ENCODE data around the gene PIANP. TPM values are rescaled to one million over a fixed set of nuclear protein-coding genes. Genes with fewer than 3 reads are reported as not detected.

PIANP gene
- total RNA-seq, 4 donors from 2014 or later: 0.42 to 1.8 (median 0.60) TPM

GRCh38 chr12:6730169-6730568, 29.6 kb upstream of the PIANP start:
- H3K36me3 ChIP-seq: peaks cover 37 to 91% (median 60%) of the 10 kb centered on the region in 4 donors
- intact Hi-C loops (cut with DNase I): no loop called here

GRCh38 chr12:6729186-6729585, 28.6 kb upstream of the PIANP start:
- Histone ChIP-seq H3K36me3 (peaks cover 37 to 83% (median 57%) of the 10 kb centered on the region in 4 donors), H3K4me3 (no peak overlapping the region), H3K27me3 (no peaks in the 10 kb centered on the region), H3K27ac (replicated peaks in 1 of 4) (no peak overlapping the region), H3K4me1 (peaks cover 7 to 21% (median 14%) of the 10 kb centered on the region in 4 donors), H3K9me3 (no peaks in the 10 kb centered on the region)
- WGBS: 91% methylated on average over 17 of the region's 18 CpGs
- intact Hi-C loops (cut with DNase I): no loop called here
- TF ChIP-seq EP300 (IDR thresholded peaks at IDR 0.05) (no peak), POLR2A (IDR thresholded peaks at IDR 0.05; ENCODE audit: low read depth) (no peak), CTCF (IDR thresholded peaks at IDR 0.05) (no peak), POLR2AphosphoS5 (IDR thresholded peaks at IDR 0.05) (no peak)
- DNase-seq (ENCODE audit: extremely low spot score): no peak

More at GRCh38 chr12:6730169-6730568, 29.6 kb upstream of the PIANP start:
- DNase-seq (ENCODE audit: extremely low spot score): no peak
- H3K4me3 ChIP-seq: no peak overlapping the region
- H3K9me3 ChIP-seq: no peaks in the 10 kb centered on the region
- peaks cover 0 to 12% (median 4%) of the 10 kb centered on the region in 4 donors for H3K4me1 ChIP-seq
- WGBS: 91% methylated on average over 8 of the region's 8 CpGs
- no peaks in the 10 kb centered on the region for H3K27me3 ChIP-seq
- no peak overlapping the region for H3K27ac ChIP-seq (replicated peaks in 1 of 4)
- TF ChIP-seq POLR2A (IDR thresholded peaks at IDR 0.05; ENCODE audit: low read depth): no peak
- TF ChIP-seq CTCF (IDR thresholded peaks at IDR 0.05): no peak
- no peak for TF ChIP-seq POLR2AphosphoS5 (IDR thresholded peaks at IDR 0.05)
- TF ChIP-seq EP300 (IDR thresholded peaks at IDR 0.05): no peak

GRCh38 chr12:6725350-6725749, 24.7 kb upstream of the PIANP start:
- Histone ChIP-seq H3K4me3 (no peak overlapping the region), H3K9me3 (no peaks in the 10 kb centered on the region), H3K27me3 (no peaks in the 10 kb centered on the region), H3K4me1 (peaks cover 7 to 22% (median 15%) of the 10 kb centered on the region in 4 donors), H3K27ac (replicated peaks in 1 of 4) (no peak overlapping the region), H3K36me3 (peaks cover 20 to 49% (median 31%) of the 10 kb centered on the region in 4 donors)
- WGBS: 90% methylated on average over 7 of the region's 7 CpGs
- TF ChIP-seq POLR2AphosphoS5 (IDR thresholded peaks at IDR 0.05) (no peak), EP300 (IDR thresholded peaks at IDR 0.05) (no peak), POLR2A (IDR thresholded peaks at IDR 0.05; ENCODE audit: low read depth) (no peak), CTCF (IDR thresholded peaks at IDR 0.05) (no peak)
- intact Hi-C loops (cut with DNase I): no loop called here
- DNase-seq (ENCODE audit: extremely low spot score): no peak

- peaks cover 7 to 22% (median 15%) of the 10 kb centered on the region in 4 donors for H3K4me1 ChIP-seq
- WGBS: 16% methylated on average over 9 of the region's 10 CpGs
- TF ChIP-seq CTCF (IDR thresholded peaks at IDR 0.05) (no peak), EP300 (IDR thresholded peaks at IDR 0.05) (no peak), POLR2AphosphoS5 (IDR thresholded peaks at IDR 0.05) (no peak), POLR2A (IDR thresholded peaks at IDR 0.05; ENCODE audit: low read depth) (no peak)
- no peaks in the 10 kb centered on the region for H3K9me3 ChIP-seq
- H3K36me3 ChIP-seq: peaks cover 11 to 39% (median 21%) of the 10 kb centered on the region in 4 donors
- peak overlapping the region; percentile 79 to 91 (median 87) for H3K27ac ChIP-seq (replicated peaks in 1 of 4)
- H3K4me3 ChIP-seq: peak overlapping the region; percentile 63 to 71 (median 65)
- intact Hi-C loops (cut with DNase I): loop anchor here (5.0 kb wide), 1 partner anchor 62 kb away; the partner anchor contains the start of gene ING4
- no peak for DNase-seq (ENCODE audit: extremely low spot score)
- H3K27me3 ChIP-seq: no peaks in the 10 kb centered on the region
These were observed 23.8 kb upstream of the PIANP start for GRCh38 chr12:6724409-6724797.
